ENCODE results near the gene TTLL10. TPM values are rescaled to one million over a fixed set of nuclear protein-coding genes. Genes with fewer than 3 reads are reported as not detected.

The TTLL10 gene
- total and polyA plus RNA-seq, 2 of the 8 experiments (the other 6 are each of a cell fraction or from before 2014, with no cell fraction given), result 1.1 to 1.7 TPM

GRCh38 chr1:1197188-1197500 is 23.5 kb downstream of the TTLL10 start:
- Histone ChIP-seq H3K14ac (ENCODE audit: insufficient read length) (no peak overlapping the region), H4K20me1 (replicated peaks in 1 of 2; ENCODE audit: control insufficient read depth in 1 of 2, insufficient read depth in 2 of 2, low read length in 2 of 2) (no peaks in the 10 kb centered on the region), H3K23me2 (ENCODE audit: low read depth, low read length) (no peaks in the 10 kb centered on the region; the same call in 1 of the 2 replicates), H4K91ac (replicated peaks; ENCODE audit: insufficient read length, low read length) (no peak overlapping the region), H4K5ac (ENCODE audit: insufficient read length, low read depth, low read length) (no peak overlapping the region), H2AK5ac (ENCODE audit: low read depth, low read length) (no peak overlapping the region), H3K27ac (ENCODE audit: low read depth, low read length) (no peak overlapping the region), H3K23ac (ENCODE audit: insufficient read length) (no peak overlapping the region), H3K27me3 (replicated peaks in 1 of 4; ENCODE audit: control insufficient read depth in 3 of 4, extremely low read depth in 1 of 4, insufficient read depth in 3 of 4, low read length in 3 of 4) (peaks cover 0 to 3% (median 1%) of the 10 kb centered on the region in 4 experiments; a peak in 4 of 7 replicates), H3K18ac (ENCODE audit: extremely low read depth, low read length) (no peak overlapping the region), H2BK120ac (replicated peaks; ENCODE audit: low read depth, low read length) (no peak overlapping the region), H2BK5ac (ENCODE audit: low read depth, low read length) (no peak overlapping the region), H3K4me3 (ENCODE audit: extremely low read depth in 1 of 4, insufficient read depth in 2 of 4, low read depth in 3 of 4, low read length in 4 of 4) (no peak overlapping the region), H3K36me3 (ENCODE audit: control insufficient read depth in 2 of 4, insufficient read depth in 4 of 4, low read length in 3 of 4) (no peaks in the 10 kb centered on the region), H3K9me3 (ENCODE audit: insufficient read depth in 2 of 2, low read depth in 1 of 2, low read length in 1 of 2) (peaks cover 0 to 4% of the 10 kb centered on the region in 2 experiments; a peak in 3 of 4 replicates), H3K79me2 (ENCODE audit: control insufficient read depth in 1 of 2, insufficient read depth in 2 of 2, low read length in 2 of 2) (no peaks in the 10 kb centered on the region), H2BK12ac (ENCODE audit: low read depth, low read length) (no peak overlapping the region), H4K8ac (ENCODE audit: extremely low read depth, insufficient read depth, low read length) (no peak overlapping the region), H3K4ac (replicated peaks; ENCODE audit: insufficient read length, low read depth, low read length) (no peak overlapping the region), H3K4me2 (ENCODE audit: insufficient read depth in 1 of 2, low read depth in 2 of 2, low read length in 2 of 2) (no peak overlapping the region), H2AFZ (ENCODE audit: low read length) (no peak overlapping the region), H3K4me1 (replicated peaks in 1 of 4; ENCODE audit: control insufficient read depth in 3 of 4, insufficient read depth in 4 of 4, low read length in 3 of 4) (peaks cover 0 to 4% (median under 1%) of the 10 kb centered on the region in 4 experiments; a peak in 4 of 7 replicates), H2BK20ac (ENCODE audit: low read length) (no peak overlapping the region), H2BK15ac (ENCODE audit: low read length) (no peak overlapping the region), H3K9ac (replicated peaks in 1 of 4; ENCODE audit: extremely low read depth in 1 of 4, low read depth in 3 of 4, low read length in 3 of 4) (no peak overlapping the region), H3K79me1 (ENCODE audit: low read depth, low read length) (no peaks in the 10 kb centered on the region), H3K56ac (replicated peaks; ENCODE audit: insufficient read length, low read depth, low read length) (no peak overlapping the region)
- ChIA-PET CTCF (ENCODE audit: partially characterized antibody) (interaction anchor here (3.5 kb wide), 1 partner anchor 75 kb away, joined by 14 read pairs; no protein-coding TSS in a partner anchor), POLR2A (ENCODE audit: partially characterized antibody) (no interaction called here)
- no CpG with 5 or more reads among the region's 8 CpGs for WGBS, 2 experiments (ENCODE audit: extremely low coverage in 1 of 2, insufficient coverage in 1 of 2, insufficient read length in 1 of 2, insufficient replicate concordance in 2 of 2, low coverage in 1 of 2, low lambda C conversion rate in 2 of 2, missing lambda C conversion rate in 1 of 2)
- FAIRE-seq (no peak), DNase-seq (ENCODE audit: low read depth in 1 of 2, low spot score in 2 of 2) (no peak)
- TF ChIP-seq BRCA1 (IDR thresholded peaks at IDR 0.05; ENCODE audit: low read depth, low read length) (no peak), EP300 (IDR thresholded peaks at IDR 0.05; ENCODE audit: borderline replicate concordance in 1 of 2, low read depth in 2 of 2, low read length in 2 of 2) (no peak), MAX (IDR thresholded peaks at IDR 0.05) (no peak), E2F6 (IDR thresholded peaks at IDR 0.05) (no peak), POLR2A (IDR thresholded peaks at IDR 0.05; ENCODE audit: control extremely low read depth in 1 of 2, low read depth in 2 of 2, low read length in 2 of 2) (no peak), CBX5 (IDR thresholded peaks at IDR 0.05; ENCODE audit: low read depth, low read length) (no peak), JUND (IDR thresholded peaks at IDR 0.05; ENCODE audit: low read length) (no peak), BACH1 (IDR thresholded peaks at IDR 0.05; ENCODE audit: low read length) (no peak), SAP30 (IDR thresholded peaks at IDR 0.05; ENCODE audit: insufficient read depth, insufficient replicate concordance, low read length) (no peak), CBX8 (IDR thresholded peaks at IDR 0.05; ENCODE audit: borderline replicate concordance, low read depth, low read length) (no peak)

Data from H1 (cell line).